SU-DHL-6 (cell line): ENCODE data around the gene UNC93B1.

Source experiments
- H2AFZ ChIP-seq: fragments of 200-600 bp; sonication (generic); 2 replicates; pipeline ENCODE4 v1.6.1; 2014; ENCODE audit warnings: low read depth, mild to moderate bottlenecking, moderate library complexity, mixed read lengths, antibody characterized with exemption, low read length; ENCODE audit not compliant: severe bottlenecking
- H3F3A ChIP-seq: fragments of 200-600 bp; shearing (Covaris generic); 2 replicates; pipeline ENCODE4 v1.6.0; 2016; ENCODE audit warnings: antibody characterized with exemption, mild to moderate bottlenecking; ENCODE audit not compliant: insufficient read depth
- H3K27ac ChIP-seq: fragments of 200-600 bp; sonication (generic); 2 replicates; pipeline ENCODE4 v1.5.1; 2016; ENCODE audit warnings: low read depth, mild to moderate bottlenecking, low read length, moderate library complexity, mixed read lengths
- H3K27me3 ChIP-seq: fragments of 200-600 bp; sonication (generic), shearing (Covaris generic); 2 replicates; pipeline ENCODE4 v1.6.0; 2014; ENCODE audit warnings: mild to moderate bottlenecking, low read length
- H3K36me3 ChIP-seq: fragments of 200-600 bp; sonication (generic); 2 replicates; pipeline ENCODE4 v1.6.1; 2014; ENCODE audit warnings: mild to moderate bottlenecking, low read length, mixed read lengths
- H3K4me2 ChIP-seq: fragments of 300-600, 200-600 bp; shearing (Covaris generic), sonication (generic); 2 replicates; pipeline ENCODE4 v1.6.0; 2014; ENCODE audit warnings: low read length, low read depth, mild to moderate bottlenecking; ENCODE audit not compliant: poor library complexity, severe bottlenecking
- H3K4me3 ChIP-seq: fragments of 200-600 bp; sonication (generic); 2 replicates; pipeline ENCODE4 v1.5.1; 2014; ENCODE audit warnings: antibody characterized with exemption, low read length, mild to moderate bottlenecking, mixed read lengths; ENCODE audit not compliant: insufficient read depth, poor library complexity, severe bottlenecking
- H3K79me2 ChIP-seq: fragments of 200-600 bp; sonication (generic); 2 replicates; pipeline ENCODE4 v1.6.1; 2014; ENCODE audit warnings: mild to moderate bottlenecking, low read length, moderate library complexity; ENCODE audit not compliant: insufficient read depth
- H3K9ac ChIP-seq: fragments of 200-600 bp; sonication (generic); 2 replicates; pipeline ENCODE4 v1.7.0; 2014; ENCODE audit warnings: mild to moderate bottlenecking, low read length
- H3K9me2 ChIP-seq: fragments of 200-600 bp; sonication (generic); replicated peaks from 2 replicates; pipeline ENCODE4 v1.6.1; 2014; ENCODE audit warnings: low read length; ENCODE audit not compliant: insufficient read depth
- H3K9me3 ChIP-seq: fragments of 200-600 bp; sonication (generic); 2 replicates; pipeline ENCODE4 v1.6.1; 2014; ENCODE audit warnings: low read length, mixed read lengths; ENCODE audit not compliant: insufficient read depth
- H4K20me1 ChIP-seq: fragments of 200-600 bp; sonication (generic); 2 replicates; pipeline ENCODE4 v1.6.1; 2014; ENCODE audit warnings: low read depth, mild to moderate bottlenecking, antibody characterized with exemption, low read length, moderate library complexity, mixed read lengths
- CTCF ChIP-seq: fragments of 200-600 bp; sonication (generic); IDR thresholded peaks from one replicate; pipeline ENCODE4 v1.5.1; 2017; ENCODE audit warnings: antibody characterized with exemption, mild to moderate bottlenecking, low read length, moderate library complexity; ENCODE audit not compliant: insufficient read depth, poor library complexity, severe bottlenecking
- EZH2phosphoT487 ChIP-seq: fragments of 200-600 bp; sonication (generic), shearing (Covaris generic); conservative IDR thresholded peaks from 2 replicates; pipeline ENCODE4 v1.6.1; 2018; ENCODE audit warnings: mild to moderate bottlenecking, antibody characterized with exemption, low read length, moderate library complexity, mixed read lengths

UNC93B1 gene

GRCh38 chr11:68044145-68044813, 40.4 kb upstream of the UNC93B1 start:
- Histone ChIP-seq H3K36me3 (no peaks in the 10 kb centered on the region), H3K4me2 (no peak overlapping the region)

GRCh38 chr11:68043349-68044144, 39.6 kb upstream of the UNC93B1 start:
- Histone ChIP-seq H3F3A (no peaks in the 10 kb centered on the region; the same call in 1 of the 2 replicates), H3K9ac (no peak overlapping the region), H3K27ac (no peak overlapping the region), H2AFZ (no peak overlapping the region), H3K79me2 (peaks cover 24% of the 10 kb centered on the region), H3K4me2 (no peak overlapping the region), H3K36me3 (no peaks in the 10 kb centered on the region), H3K9me3 (no peaks in the 10 kb centered on the region), H3K9me2 (no peaks in the 10 kb centered on the region), H4K20me1 (no peaks in the 10 kb centered on the region), H3K4me3 (no peak overlapping the region), H3K27me3 (no peaks in the 10 kb centered on the region)
- TF ChIP-seq CTCF, result no peak
- no peak for TF ChIP-seq EZH2phosphoT487

More at GRCh38 chr11:68044145-68044813, 40.4 kb upstream of the UNC93B1 start:
- Histone ChIP-seq H3K27me3 (no peaks in the 10 kb centered on the region), H3F3A (no peaks in the 10 kb centered on the region; the same call in 1 of the 2 replicates), H3K79me2 (peaks cover 21% of the 10 kb centered on the region), H4K20me1 (no peaks in the 10 kb centered on the region), H3K27ac (no peak overlapping the region), H3K9me3 (no peaks in the 10 kb centered on the region), H2AFZ (no peak overlapping the region), H3K4me3 (no peak overlapping the region), H3K9me2 (no peaks in the 10 kb centered on the region), H3K9ac (no peak overlapping the region)
- TF ChIP-seq CTCF, result no peak
- TF ChIP-seq EZH2phosphoT487, result no peak

- peaks cover 24% of the 10 kb centered on the region for H3K79me2 ChIP-seq
- H3K27ac ChIP-seq, result no peak overlapping the region
- H3K9ac ChIP-seq, result no peak overlapping the region
- no peaks in the 10 kb centered on the region for H3K36me3 ChIP-seq
- H3K4me3 ChIP-seq, result no peak overlapping the region
- TF ChIP-seq CTCF (no peak), EZH2phosphoT487 (no peak)
- H4K20me1 ChIP-seq, result no peaks in the 10 kb centered on the region
- H3K9me3 ChIP-seq, result no peaks in the 10 kb centered on the region
- H3F3A ChIP-seq, result no peaks in the 10 kb centered on the region; the same call in 1 of the 2 replicates
- H3K9me2 ChIP-seq, result no peaks in the 10 kb centered on the region
- no peaks in the 10 kb centered on the region for H3K27me3 ChIP-seq
- H2AFZ ChIP-seq, result no peak overlapping the region
- H3K4me2 ChIP-seq, result no peak overlapping the region
Measured at GRCh38 chr11:68043029-68043348, 39.1 kb upstream of the UNC93B1 start.
